OCI-LY1 (cell line): ENCODE results near the gene NALCN.

Source experiments
- H2AFZ ChIP-seq: fragments of 200-600 bp; sonication (generic), shearing (Covaris generic); 2 replicates; pipeline ENCODE4 v1.6.0; 2014; ENCODE audit warnings: antibody characterized with exemption, mild to moderate bottlenecking, low read length
- H3F3A ChIP-seq: fragments of 200-600 bp; sonication (generic), shearing (Covaris generic); 2 replicates; pipeline ENCODE4 v1.6.0; 2014; ENCODE audit warnings: mild to moderate bottlenecking, antibody characterized with exemption, low read length, moderate library complexity; ENCODE audit not compliant: insufficient read depth
- H3K27ac ChIP-seq: fragments of 200-600 bp; sonication (generic); 2 replicates; pipeline ENCODE4 v1.5.1; 2014; ENCODE audit warnings: low read length, mixed run types, mild to moderate bottlenecking, low read depth; ENCODE audit not compliant: poor library complexity, severe bottlenecking
- H3K27me3 ChIP-seq: fragments of 200-600 bp; sonication (generic); 2 replicates; pipeline ENCODE4 v1.6.0; 2014; ENCODE audit warnings: antibody characterized with exemption, mild to moderate bottlenecking, low read length, moderate library complexity; ENCODE audit not compliant: insufficient read depth
- H3K36me3 ChIP-seq: fragments of 200-600 bp; sonication (generic); 2 replicates; pipeline ENCODE4 v1.6.1; 2014; ENCODE audit warnings: mild to moderate bottlenecking, antibody characterized with exemption, low read length, moderate library complexity, mixed read lengths; ENCODE audit not compliant: insufficient read depth
- H3K4me1 ChIP-seq: fragments of 200-600 bp; sonication (generic); 2 replicates; pipeline ENCODE4 v1.5.1; 2014; ENCODE audit warnings: mild to moderate bottlenecking, low read length, moderate library complexity; ENCODE audit not compliant: insufficient read depth, severe bottlenecking
- H3K4me2 ChIP-seq: fragments of 200-600 bp; sonication (generic), shearing (Covaris generic); 2 replicates; pipeline ENCODE4 v1.6.1; 2014; ENCODE audit warnings: low read length
- H3K4me3 ChIP-seq: fragments of 200-600 bp; sonication (generic); 2 replicates; pipeline ENCODE4 v1.5.1; 2014; ENCODE audit warnings: low read length, low read depth, mild to moderate bottlenecking, mixed read lengths; ENCODE audit not compliant: poor library complexity, severe bottlenecking
- H3K79me2 ChIP-seq: fragments of 200-600 bp; shearing (Covaris generic); 2 replicates; pipeline ENCODE4 v1.6.1; 2016; ENCODE audit warnings: mixed run types, low read length, mixed read lengths; ENCODE audit not compliant: insufficient read depth
- H3K9ac ChIP-seq: fragments of 200-600 bp; sonication (generic), shearing (Covaris generic); 2 replicates; pipeline ENCODE4 v1.6.1; 2014; ENCODE audit warnings: mild to moderate bottlenecking, low read length, mixed read lengths
- H3K9me2 ChIP-seq: fragments of 200-600 bp; sonication (generic), shearing (Covaris generic); 2 replicates; pipeline ENCODE4 v1.6.1; 2014; ENCODE audit warnings: low read depth, mild to moderate bottlenecking, low read length, mixed read lengths
- H3K9me3 ChIP-seq: fragments of 200-600 bp; shearing (Covaris generic); 2 replicates; pipeline ENCODE4 v1.6.1; 2014; ENCODE audit warnings: low read length, mixed read lengths
- H4K20me1 ChIP-seq: fragments of 200-600 bp; sonication (generic), shearing (Covaris generic); 2 replicates; pipeline ENCODE4 v1.6.0; 2016; ENCODE audit warnings: mild to moderate bottlenecking, low read length; ENCODE audit not compliant: insufficient read depth
- EZH2 ChIP-seq: fragments of 200-600 bp; sonication (generic), shearing (Covaris generic); IDR thresholded peaks from 2 replicates; pipeline ENCODE4 v1.8.0; 2017; ENCODE audit warnings: borderline replicate concordance, mixed run types, mild to moderate bottlenecking, antibody characterized with exemption, low read length, moderate library complexity, mixed read lengths
- TF ChIP-seq, protein P1 (sequence below): fragments of 200-600 bp; sonication (generic), shearing (Covaris generic); IDR thresholded peaks from 2 replicates; pipeline ENCODE4 v1.5.1; 2017; ENCODE audit warnings: mild to moderate bottlenecking, antibody characterized with exemption, low read length, moderate library complexity, mixed read lengths

NALCN gene

DNA sequence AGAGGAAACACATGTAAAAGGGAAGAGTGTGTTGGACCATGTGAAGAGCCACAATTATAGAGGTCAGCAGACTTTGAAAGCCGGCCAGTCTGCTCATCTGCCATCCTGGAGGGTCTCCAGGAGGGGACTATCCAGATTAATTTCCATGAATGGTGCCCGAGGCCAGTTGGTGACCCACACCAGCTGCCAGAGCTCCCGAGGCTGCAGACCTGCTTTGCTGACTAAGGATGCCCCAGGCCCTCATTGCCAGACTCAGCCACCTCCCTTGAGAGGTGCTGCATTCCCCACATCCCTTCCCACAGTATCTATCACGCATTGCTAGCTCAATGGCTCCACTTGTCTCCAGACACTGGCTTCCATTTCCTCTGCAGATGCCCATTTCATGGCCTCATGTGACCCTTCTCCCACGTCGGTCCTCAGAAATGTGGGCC is 110.3 kb downstream of the NALCN start:
- H3K4me3 ChIP-seq, result no peak overlapping the region
- no peak overlapping the region for H3K4me2 ChIP-seq
- H3K27ac ChIP-seq, result no peak overlapping the region

DNA sequence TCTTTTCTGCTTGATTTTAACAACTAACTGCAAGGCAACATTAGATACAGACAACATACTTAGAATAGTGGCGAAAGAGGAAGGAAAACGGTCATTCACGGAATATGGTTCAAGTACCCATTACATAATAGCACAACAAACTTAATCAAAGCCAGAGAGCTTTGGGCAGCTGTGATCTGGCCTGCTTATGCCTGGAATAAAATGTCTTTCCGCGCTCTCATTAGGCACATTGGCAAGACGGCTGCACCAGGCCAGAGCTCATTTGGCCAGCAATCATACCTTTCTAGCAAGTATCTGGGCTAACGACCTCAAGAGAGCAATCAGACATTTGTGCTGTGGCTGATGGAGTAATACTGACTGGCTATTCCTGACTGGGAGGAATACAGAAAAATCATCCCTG is 112.8 kb downstream of the NALCN start:
- Histone ChIP-seq H3K27ac (no peak overlapping the region), H3F3A (no peaks in the 10 kb centered on the region), H3K27me3 (no peaks in the 10 kb centered on the region), H3K4me2 (no peak overlapping the region), H3K9me3 (no peaks in the 10 kb centered on the region), H3K4me3 (no peak overlapping the region), H3K9me2 (no peaks in the 10 kb centered on the region), H3K36me3 (no peaks in the 10 kb centered on the region), H3K9ac (no peak overlapping the region), H2AFZ (no peak overlapping the region), H3K79me2 (no peaks in the 10 kb centered on the region), H3K4me1 (no peaks in the 10 kb centered on the region), H4K20me1 (no peaks in the 10 kb centered on the region)
- TF ChIP-seq, protein P1, sequence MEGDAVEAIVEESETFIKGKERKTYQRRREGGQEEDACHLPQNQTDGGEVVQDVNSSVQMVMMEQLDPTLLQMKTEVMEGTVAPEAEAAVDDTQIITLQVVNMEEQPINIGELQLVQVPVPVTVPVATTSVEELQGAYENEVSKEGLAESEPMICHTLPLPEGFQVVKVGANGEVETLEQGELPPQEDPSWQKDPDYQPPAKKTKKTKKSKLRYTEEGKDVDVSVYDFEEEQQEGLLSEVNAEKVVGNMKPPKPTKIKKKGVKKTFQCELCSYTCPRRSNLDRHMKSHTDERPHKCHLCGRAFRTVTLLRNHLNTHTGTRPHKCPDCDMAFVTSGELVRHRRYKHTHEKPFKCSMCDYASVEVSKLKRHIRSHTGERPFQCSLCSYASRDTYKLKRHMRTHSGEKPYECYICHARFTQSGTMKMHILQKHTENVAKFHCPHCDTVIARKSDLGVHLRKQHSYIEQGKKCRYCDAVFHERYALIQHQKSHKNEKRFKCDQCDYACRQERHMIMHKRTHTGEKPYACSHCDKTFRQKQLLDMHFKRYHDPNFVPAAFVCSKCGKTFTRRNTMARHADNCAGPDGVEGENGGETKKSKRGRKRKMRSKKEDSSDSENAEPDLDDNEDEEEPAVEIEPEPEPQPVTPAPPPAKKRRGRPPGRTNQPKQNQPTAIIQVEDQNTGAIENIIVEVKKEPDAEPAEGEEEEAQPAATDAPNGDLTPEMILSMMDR, result no peak
- TF ChIP-seq EZH2, result no peak

More for the DNA sequence above, 110.3 kb downstream of the NALCN start:
- Histone ChIP-seq H3K9ac (no peak overlapping the region), H4K20me1 (no peaks in the 10 kb centered on the region), H3K9me2 (no peaks in the 10 kb centered on the region), H3K9me3 (no peaks in the 10 kb centered on the region), H2AFZ (no peak overlapping the region), H3F3A (no peaks in the 10 kb centered on the region), H3K27me3 (no peaks in the 10 kb centered on the region), H3K79me2 (no peaks in the 10 kb centered on the region), H3K4me1 (no peaks in the 10 kb centered on the region), H3K36me3 (no peaks in the 10 kb centered on the region)
- TF ChIP-seq EZH2, result no peak
- TF ChIP-seq, protein P1, result no peak

DNA sequence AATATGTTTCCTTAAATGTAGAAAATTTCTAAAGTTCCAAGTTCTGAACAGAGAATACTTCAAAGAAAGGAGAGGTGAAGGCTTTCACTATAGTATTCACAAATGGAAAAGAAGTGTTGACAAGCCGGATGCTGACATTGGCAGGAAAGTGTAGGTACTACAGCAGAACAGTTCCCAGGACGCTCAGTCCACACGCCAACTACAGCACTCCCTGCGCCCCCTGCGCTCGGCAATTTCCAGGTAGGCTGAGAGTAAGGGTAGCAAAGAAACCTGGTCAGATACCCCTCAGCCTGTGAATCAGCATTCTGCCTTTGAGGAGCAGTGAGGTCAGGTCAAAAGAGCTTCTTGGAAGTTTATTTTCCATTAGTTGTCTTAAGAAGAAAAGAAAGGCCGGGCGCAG is 115.3 kb downstream of the NALCN start:
- Histone ChIP-seq H3K36me3 (no peaks in the 10 kb centered on the region), H3K27ac (no peak overlapping the region), H3K4me1 (no peaks in the 10 kb centered on the region), H2AFZ (no peak overlapping the region), H3K27me3 (no peaks in the 10 kb centered on the region), H3K9me2 (no peaks in the 10 kb centered on the region), H3F3A (no peaks in the 10 kb centered on the region), H4K20me1 (no peaks in the 10 kb centered on the region), H3K4me3 (no peak overlapping the region), H3K79me2 (no peaks in the 10 kb centered on the region), H3K9ac (no peak overlapping the region), H3K4me2 (no peak overlapping the region), H3K9me3 (no peaks in the 10 kb centered on the region)
- TF ChIP-seq, protein P1, result no peak
- no peak for TF ChIP-seq EZH2
